Measurements from ENCODE around the gene XKR7.

XKR7 gene

DNA sequence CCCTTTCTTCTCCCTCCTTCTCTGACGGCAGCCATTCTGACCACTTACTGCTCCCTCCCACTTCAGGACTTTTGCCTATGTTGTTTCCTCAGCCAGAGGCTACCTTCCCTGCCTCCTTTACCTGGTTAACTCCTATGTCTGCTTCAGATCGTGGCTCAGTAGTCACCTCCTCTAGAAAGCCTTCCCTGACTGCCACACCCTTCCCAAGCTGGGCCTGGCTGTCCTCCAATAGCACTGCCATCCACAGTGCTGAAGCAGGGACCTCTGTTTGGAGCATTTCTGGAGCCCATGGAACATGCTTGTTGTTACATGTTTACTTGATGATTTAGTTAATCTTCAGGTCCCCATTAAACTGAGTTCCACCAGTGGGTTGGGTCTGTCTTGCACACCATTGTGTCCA is 13.8 kb downstream of the XKR7 start:
- no peak for DNase-seq

DNA sequence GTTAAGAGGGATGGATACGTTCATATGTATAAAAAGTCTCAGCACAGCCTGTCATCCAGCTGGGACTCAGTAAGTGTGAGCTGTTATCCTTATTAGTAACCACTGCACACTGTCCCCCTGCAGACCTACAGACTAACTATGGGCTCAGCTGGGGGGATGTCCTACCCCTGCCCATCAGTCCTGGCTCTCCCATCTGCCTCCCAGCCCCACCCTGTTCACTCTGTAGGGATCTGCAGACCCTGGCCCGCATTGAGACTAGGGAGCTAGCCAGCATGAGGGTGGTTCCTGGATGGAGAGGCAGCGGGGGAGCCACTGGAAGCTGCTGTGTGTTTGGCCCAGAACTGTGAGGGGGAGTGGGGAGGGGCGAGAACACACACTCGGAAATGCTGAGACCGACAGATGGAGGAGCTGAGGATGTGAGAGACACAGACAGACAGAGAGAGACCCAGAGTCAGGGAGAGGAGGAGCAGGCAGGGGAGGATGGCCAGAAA is 17.1 kb downstream of the XKR7 start:
- DNase-seq, result no peak

- DNase-seq, result no peak
These were observed 19.8 kb downstream of the XKR7 start for GRCh38 chr20:31987744-31988143.

DNA sequence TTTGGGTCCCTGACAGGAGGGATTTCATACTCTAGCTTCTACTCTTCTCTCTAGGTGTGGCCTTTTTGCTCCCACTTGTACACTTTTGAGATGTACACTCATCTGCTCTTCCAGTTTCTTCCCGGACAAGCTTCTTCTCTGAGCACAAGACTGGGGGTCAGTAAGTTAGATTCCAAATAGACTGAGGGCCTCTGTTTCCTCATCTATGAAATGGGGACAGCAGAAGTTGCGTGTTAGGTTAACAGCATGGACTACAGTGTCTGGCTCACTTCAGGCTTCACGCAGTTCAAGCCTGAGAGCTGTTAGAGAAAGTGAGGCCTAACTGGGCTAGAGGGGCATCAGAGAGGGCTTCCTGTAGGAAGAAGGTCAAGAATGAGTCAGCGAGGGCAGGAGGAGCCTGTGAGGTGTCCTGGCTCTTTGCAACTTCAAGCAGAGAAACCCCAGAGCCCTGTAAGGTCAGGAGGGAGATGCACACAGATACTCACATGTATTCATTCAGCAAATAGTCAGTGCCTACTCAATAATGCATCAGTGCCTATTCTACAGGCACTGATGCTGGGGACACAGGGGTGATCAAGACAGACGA is 20.6 kb downstream of the XKR7 start:
- no peak for DNase-seq

DNA sequence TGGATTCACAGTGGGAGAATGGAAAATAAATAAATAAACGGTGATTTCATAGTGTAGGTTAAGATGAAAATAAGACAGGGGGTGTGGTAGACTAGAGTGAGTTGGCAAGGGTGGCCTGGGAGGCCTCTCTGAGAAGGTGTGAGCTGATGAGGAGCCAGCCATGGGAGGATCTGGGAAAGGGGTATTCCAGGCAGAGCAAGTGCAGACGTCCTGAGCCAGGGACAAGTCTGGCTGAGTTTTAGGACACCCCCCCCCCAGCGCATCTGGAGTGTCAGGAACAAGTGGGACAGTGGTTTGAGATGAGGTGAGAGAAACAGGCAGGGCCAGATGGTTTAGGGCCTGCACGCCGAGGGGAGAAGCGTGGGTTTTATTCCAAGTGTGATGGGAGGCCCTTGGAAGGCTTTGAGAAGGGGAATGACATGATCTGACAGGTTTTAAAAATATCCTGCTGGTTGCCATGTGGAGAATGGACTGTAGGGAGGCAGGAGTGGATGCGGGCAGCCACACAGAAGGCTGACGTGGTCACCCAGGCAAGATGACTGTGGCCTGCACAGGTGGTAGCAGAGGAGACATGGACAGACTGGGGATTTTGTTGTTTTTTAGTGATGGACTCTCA is 21.2 kb downstream of the XKR7 start:
- no peak for DNase-seq

GRCh38 chr20:31990641-31991338 is 22.8 kb downstream of the XKR7 start:
- DNase-seq, result no peak

- DNase-seq, result no peak
These were observed 23.4 kb downstream of the XKR7 start for GRCh38 chr20:31991339-31991705.

DNA sequence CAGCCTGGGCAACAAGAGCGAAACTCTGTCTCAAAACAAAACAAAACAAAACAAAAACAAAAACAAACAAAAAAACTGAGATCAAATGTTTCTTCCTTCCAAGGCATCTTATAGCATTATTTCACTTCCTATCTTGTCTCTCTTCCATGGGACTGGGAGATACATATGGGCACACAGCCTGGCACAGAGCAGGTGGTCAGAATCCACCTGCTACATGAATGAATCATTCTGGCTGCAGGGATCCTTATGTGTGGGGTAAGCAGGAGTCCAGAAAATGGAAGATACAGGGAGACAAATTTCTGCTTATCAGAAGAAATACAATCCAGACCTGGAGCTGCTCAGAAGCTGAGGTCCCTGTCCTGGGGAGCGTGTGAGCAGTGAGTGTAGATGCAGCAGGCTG is 24.1 kb downstream of the XKR7 start:
- no peak for DNase-seq

- DNase-seq, result no peak
These were observed 29.0 kb downstream of the XKR7 start for GRCh38 chr20:31996996-31997395.

DNA sequence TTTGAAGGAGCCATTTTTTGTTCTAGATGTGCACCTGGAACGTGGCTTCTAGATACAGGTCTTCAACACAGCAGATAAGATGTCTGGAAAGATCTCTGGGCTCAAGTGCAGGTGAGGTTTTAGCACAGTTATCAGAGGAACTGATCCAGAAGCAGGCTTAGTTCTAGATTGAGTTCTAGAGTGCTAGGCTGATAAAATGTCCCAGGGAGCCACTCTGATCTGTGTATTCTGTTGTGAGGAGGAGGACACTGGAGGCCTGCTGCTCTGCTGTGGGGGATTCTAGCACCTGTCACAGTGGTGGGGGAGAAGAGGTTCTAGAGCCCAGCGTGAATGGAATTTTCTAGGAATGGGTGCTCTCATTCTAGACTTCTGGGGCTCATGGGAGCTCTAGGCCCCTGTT is 30.3 kb downstream of the XKR7 start:
- no peak for DNase-seq

DNA sequence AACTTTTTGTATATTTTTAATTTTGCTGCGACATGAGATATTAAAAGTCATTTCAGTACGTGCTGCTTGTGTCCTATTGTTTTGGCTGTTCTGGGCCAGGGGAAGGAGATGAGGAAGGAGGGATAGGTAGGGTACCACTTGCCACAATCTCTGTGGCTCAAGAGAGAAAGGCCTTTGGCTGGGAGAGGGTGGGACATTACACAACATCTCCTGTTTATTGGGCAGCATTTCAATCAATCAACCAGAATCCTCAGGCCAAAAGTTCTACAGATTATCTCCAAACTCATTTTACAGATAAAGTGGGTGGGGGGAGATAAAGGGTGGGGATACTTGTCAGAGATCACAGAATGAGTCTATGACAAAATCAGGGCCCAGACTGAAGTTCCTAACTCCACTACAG is 35.4 kb downstream of the XKR7 start:
- no peak for DNase-seq

DNA sequence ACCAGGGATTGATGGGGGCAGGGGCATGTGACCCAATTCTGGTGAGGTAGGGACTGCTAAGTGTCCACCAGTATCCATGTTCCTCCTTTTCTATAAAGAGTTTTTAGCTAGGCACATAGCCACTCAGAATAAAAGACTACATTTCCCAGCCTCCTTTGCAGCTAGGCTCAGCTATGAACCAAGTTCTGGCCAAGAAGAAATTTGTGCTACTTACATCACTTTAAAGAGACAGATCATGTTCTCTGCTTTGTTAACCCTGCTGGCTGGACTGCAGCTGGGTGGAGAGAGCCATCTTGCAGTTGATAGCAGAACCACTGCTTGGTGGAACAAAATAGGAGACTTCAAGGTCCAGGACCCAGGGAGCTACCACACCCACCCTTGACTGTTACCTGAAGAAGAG is 37.0 kb downstream of the XKR7 start:
- no peak for DNase-seq

DNA sequence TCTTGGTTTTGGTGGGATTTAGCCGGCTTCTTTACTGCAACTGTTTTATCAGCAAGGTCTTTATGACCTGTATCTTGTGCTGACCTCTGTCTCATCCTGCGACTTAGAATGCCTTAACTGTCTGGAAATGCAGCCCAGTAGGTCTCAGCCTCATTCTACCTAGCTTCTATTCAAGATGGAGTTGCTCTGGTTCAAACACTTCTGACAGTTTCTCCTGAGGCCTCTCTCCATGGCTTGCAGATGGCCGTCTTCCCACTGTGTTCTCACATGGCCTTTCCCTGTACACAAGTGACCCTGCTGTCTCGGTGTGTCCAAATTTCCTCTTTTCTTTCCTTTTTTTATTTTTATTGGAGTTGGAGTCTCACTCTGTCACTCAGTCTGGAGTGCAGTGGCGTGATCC is 38.1 kb downstream of the XKR7 start:
- DNase-seq, result no peak

DNA sequence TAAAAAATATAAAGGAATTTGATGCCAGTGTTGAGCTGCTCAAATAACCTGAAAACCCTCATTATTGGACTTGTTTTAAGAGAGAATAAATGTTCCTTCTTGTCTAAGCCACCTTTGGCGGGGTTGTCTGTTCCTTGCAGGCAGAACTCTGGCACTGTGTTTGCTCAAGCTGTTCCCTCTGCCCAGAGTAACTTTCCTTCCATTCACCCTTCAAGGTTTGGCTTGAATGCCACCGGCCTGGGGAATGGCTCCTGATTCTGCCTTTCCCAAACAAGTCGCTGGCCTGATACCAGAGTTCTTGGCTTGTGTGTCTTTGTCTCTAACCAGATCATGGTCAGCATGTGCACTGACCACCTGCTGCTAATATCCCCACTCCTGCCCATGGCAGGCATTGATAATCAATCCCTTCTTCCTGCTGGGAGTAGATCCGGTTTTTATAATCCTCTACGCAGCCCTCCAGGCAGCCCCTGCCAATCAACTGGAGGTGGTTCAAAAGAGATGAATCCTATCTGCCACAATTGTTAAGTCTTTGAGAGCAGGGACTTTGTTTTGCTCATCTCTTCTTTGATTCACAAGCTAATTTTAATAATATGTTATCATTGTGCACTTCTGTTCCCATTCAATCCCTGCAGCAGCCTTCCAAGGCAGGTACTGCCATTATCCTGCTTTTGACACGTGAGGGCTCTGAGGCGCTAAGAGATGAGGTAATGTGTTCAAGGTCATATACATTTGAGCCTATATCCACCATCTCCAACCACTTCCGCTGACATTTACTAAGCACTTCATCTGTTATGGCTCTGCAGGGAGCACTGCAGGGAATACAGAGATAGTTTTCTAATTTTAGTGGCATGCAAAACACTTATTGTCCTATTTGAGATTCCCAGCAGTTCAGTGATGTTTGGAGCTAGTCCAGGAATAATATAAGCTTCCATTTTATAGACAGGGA is 39.2 kb downstream of the XKR7 start:
- DNase-seq, result no peak

DNA sequence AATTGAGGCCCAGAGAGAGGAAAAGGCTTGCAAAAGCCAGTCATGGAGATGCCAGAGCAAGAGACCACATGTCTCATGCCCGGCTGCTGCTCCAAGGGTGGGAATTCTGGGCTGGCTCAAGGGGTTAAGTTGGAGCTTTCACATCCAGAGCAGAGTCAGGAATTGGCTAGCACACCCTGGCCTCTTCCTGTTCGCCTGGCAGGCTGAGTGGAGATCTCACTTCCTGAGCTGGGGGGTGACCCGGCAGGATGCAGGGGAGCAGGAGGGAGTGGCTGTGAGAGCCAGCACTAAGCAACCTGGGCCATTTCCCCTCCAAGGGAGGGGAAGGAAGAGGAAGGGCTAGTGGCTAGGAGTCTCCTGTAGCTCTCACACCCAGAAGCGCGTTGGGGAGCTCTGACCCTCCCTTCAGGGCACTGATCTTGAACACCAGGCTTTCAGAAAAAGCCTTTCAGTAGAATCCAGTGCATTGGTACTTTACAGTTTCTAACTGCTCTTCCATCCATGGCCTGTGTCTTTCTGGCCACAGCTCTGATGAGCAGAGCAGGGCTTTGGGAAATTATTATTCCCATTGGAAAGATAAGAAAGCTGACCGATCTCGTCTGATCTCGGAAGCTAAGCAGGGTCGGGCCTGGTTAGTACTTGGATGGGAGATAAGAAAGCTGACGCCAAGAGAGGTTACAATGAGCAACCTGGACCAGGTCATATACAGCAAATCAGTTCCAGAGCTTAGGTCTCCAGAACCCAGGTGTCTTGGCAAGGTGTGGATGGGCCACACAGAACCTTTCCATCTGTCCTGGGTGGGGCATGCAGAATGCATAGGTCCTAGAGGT is 40.1 kb downstream of the XKR7 start:
- DNase-seq, result no peak

DNA sequence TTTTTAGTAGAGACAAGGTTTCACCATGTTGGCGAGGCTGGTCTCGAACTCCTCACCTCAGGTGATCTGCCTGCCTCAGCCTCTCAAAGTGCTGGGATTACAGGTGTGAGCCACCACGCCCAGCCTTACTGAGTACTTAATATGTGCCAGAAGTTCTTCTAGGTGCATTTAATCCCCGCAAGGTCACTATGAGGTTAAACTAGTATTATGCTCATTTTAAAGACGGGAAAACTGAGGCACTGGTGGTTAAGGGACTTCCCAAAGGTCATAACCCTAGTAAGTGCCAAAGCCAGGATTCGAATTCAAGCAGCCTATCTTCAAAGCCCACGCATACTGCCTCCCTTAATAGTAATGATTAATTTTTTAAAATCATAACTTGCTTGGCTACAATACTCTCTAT is 41.6 kb downstream of the XKR7 start:
- DNase-seq, result no peak

DNA sequence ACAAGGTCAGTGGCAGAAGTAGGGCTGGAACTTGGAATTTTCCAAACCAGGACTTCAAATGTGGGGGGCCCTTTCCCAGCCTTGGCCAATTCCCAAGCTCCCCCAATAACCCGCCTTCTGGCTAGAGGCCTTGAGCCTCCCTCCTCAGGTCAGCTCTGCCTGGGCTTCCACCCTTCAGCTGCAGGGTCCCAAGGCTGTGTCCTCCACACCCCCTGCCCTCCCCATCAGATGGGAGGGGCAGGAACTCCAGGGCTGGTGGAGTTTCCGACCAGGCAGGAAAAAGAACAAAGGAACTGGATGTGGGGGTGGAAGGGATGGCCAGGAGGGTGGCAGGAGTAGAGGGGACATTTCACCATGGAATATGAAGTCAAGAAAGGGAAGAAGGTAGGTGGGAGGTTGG is 42.1 kb downstream of the XKR7 start, which contains the start of gene CCM2L:
Gene CCM2L, plus strand, starts transcription at position 338 of the 400 bp plus-strand sequence. Its CDS starts 17 bp downstream, at position 355.
- no peak for DNase-seq

DNA sequence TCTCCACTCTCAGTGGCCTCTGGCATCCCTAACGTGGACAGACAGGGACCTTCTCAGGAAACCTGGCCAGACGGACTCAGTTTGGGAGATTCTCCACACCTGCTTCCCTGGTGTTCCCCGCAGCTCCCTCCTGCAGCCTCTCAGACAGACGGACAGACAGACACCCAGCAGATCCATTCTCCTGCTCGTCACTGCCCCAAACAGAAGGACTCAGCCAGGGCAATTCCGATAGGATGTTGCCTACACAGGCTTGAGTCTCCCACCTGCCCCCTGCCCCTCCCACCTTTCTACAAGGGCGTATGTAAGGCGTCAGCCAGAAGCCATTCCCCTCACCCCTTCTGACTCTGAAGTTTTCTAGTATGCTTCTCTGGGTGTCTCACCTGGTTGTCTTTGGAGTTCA is 42.7 kb downstream of the XKR7 start:
- DNase-seq, result no peak

GRCh38 chr20:32012159-32012688 is 44.3 kb downstream of the XKR7 start:
- DNase-seq, result no peak

GRCh38 chr20:32013326-32013725 is 45.4 kb downstream of the XKR7 start:
- DNase-seq, result no peak

GRCh38 chr20:32017711-32018251 is 49.8 kb downstream of the XKR7 start:
- DNase-seq, result peak; percentile 54

All from NCI-H1048 (cell line).